Measurements from ENCODE around the gene PMEPA1.

PMEPA1 gene

GRCh38 chr20:57621421-57622200, 88.2 kb downstream of the PMEPA1 start:
- DNase-seq (ENCODE audit: low read depth): no peak

- DNase-seq (ENCODE audit: low read depth): no peak
Observed at GRCh38 chr20:57620999-57621398, 88.8 kb downstream of the PMEPA1 start.

- DNase-seq (ENCODE audit: low read depth): no peak
Observed at GRCh38 chr20:57620274-57620990, 89.4 kb downstream of the PMEPA1 start, which contains the start of gene ZBP1. Gene ZBP1, minus strand, starts transcription at chr20:57620426. Its CDS starts 131 bp downstream, at chr20:57620295.

DNA sequence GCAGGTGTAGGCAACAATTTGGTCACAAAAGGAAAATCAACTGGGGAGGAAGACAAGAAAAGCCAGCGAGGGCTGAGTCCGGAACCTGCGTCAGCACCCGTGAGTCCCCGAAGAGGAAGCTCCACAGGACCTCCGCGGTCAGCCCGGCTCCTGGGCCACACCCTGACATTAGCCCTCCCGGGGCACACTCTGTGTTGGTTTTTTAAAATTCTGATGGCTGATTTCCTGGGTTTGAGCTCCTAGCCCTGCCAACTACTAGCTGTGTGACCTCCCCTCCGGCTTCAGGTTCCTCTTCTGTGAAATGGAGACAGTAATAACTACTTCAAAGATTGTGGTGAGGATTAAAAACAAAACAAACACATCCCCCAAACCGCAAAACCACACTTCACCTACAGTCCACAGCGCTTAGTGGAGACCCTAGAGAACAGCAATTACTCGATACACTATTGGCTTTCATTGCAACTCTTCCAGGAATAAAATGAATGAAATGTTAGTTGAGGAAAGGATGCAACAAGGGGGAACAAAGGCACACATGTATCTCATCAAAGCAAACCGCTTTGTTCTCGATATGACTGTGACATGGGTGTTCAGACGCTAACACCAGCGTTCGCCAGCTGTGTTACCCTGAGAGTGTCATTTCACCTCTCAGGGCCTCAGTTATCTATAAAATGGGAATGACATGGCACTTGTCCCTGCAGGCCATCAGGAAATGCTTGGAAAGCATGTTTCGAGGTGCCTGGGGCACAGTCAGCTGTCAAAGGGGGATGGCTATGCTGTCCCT, 90.6 kb downstream of the PMEPA1 start:
- peak; percentile 46 for DNase-seq (ENCODE audit: low read depth)

DNA sequence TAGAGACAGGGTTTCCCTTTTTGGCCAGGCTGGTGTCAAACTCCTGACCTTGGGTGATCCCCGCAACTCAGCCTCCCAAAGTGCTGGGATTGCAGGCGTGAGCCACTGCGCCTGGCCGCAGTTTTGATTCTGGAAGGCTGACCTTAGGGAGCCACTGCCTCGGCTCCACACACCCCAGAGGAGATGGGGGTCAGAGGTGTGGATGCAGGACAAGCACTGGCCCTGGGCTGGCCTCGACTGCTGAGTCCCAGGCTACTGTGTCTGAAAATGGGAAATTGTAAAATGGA, 91.1 kb downstream of the PMEPA1 start:
- DNase-seq (ENCODE audit: low read depth): no peak

- DNase-seq (ENCODE audit: low read depth): no peak
Observed at GRCh38 chr20:57618091-57618763, 91.6 kb downstream of the PMEPA1 start.

GRCh38 chr20:57617079-57617795, 92.6 kb downstream of the PMEPA1 start:
- no peak for DNase-seq (ENCODE audit: low read depth)

DNA sequence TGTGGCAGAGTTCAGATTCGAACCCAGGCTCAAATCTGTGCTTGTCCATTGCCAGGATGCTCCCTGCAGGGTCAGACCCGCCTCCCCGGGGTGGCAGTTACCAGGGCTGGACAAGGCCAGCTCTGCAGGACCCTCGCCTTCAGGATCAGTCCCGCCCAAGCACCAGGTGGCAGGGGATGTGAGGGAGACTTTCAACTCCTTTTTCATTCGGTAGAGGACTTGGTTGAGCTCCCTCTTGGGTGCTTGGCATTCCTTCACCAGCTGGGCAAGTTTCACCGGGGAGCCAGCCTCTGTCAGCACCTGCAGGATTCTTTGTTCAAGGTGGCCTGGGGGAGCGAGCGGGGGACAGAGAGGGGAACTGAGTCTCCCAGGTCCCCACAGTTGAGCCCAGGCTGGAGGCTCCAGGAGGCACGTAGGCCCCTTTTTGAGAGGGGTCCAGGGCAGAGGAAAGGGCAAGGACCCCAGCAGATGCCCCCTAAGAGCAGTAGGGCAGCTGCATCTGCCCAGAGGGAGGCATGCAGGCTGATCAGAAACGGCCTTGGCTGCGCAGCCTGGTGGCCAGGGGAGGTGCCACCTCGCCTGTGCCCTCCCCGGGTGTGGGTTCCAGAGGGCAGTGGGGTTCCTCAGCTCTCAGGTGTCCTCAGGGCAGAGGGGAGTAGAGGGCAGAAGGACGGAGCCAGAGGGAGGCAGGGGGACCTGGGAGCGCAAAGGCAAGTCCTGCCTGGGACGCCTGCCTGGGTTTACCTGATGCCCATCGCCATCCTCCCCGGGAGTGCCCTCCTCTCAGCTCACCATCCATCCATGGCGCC, 93.5 kb downstream of the PMEPA1 start:
- no peak for DNase-seq (ENCODE audit: low read depth)

DNA sequence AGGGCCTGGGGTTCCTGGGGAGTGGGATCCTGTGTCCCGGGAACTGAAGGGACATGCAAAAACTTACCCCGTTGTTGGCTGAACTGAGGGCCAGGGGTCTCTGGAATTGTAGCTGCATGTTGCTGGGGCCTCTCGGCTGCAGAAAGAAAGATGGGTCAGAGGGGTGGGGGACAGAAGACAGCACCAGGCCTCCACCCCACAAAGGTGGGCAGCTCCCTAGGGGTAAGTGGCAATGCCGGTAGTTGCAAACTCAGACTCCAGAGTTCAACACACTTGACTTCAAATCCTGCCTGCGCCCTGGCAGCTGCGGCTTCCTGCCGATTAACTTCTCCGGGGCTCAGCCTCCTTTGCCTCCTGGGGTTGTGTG, 94.4 kb downstream of the PMEPA1 start:
- DNase-seq (ENCODE audit: low read depth): no peak

DNA sequence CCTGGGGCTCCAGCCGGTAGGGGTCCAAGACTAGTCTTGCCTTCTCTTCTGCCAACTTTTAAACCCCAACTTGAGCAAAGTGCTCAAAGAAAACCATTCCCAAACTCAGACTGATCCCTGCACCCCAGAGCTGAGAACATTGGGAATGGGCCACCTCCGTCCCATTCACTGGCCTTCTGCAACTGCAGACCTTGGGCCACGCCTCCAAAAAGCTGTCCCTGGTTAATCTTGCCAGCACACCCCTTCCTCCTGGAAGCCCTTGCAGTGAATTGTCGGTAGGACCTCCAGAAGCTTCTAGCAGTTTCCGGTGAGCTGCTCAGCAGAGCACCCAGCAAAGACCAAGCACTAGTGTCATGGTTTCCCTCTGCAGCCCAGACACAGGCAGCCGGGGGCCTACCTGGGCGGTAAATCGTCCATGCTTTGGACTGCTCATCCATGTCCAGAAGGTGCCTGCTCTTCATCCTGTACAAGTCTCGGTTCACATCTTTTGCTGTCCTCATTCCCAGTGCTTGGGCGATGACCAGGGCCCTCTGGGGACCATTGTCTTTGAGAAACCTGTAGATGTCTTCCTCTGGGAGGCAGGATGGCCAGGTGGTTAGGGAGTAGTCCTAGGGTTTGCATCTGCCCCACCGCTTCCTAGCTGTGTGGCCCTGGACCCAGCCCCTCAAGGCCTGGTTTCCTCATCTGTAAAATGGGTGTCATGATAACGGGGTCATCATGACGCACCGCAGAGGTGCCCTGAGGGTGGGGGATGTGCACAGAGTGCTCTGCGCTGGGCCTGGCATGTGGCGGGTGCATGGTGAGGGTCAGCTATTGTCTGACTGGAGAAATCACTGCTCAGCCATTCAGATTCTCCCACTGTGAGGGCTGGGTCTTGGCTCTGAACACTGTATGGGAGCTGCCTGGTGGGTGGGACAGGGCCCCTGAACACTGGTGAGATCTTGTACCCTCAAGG, 95.0 kb downstream of the PMEPA1 start:
- DNase-seq (ENCODE audit: low read depth): no peak

GRCh38 chr20:57613481-57613921, 96.3 kb downstream of the PMEPA1 start:
- no peak for DNase-seq (ENCODE audit: low read depth)

DNA sequence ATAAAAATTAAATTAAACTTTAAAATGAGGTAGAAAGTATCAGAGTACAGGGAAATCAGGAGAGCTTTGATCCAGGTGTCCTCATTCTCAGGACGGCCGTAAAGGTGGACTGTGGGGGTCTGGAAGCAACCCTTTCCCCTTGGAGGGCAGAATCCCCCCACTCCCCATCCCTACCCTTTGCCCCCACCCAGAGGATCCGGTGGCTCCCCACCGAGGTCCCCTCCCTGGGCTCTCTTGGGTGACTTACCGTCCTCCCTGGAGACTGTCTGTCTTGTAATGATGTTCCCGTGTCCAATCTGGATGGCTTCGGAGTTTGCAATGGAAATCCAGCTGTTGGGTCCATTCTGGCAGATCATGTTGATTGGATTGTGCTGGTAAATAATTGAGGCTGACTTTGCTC, 96.9 kb downstream of the PMEPA1 start:
- DNase-seq (ENCODE audit: low read depth): no peak

GRCh38 chr20:57612436-57612835, 97.4 kb downstream of the PMEPA1 start:
- DNase-seq (ENCODE audit: low read depth): no peak

DNA sequence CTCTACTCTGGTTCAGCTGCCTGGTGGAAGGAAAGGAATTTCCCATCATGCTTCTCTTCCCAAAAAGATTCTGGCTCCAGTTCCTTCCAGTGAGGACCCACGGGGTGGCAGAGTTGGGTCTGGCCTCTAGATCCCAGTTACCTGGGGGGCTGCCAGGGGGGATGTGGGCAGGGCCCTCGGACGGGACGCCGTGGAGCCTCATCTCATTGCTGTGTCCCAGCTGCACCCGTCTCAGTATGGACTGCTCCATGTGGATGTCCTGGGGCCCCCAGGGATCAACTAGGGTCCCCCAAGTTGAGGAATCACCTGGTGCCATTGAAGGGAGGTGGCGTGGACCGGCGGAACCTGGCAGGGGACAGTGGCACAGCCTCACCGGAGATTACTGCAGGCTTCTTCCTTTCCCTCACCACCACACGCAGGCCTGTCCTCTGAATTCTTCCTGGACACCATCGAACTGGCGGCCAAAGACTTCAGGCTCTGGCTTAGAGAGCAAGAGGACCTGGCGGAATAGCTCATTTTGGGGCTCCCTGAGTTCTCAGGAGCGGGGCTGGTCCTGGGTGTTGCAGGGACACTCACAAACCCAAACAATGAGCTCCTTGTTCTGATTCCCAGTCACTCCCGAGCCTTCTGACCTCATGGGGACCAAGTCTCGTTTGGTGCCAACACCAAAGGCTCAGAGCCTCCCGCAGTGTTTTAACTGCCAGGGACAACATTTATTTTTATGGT, 98.1 kb downstream of the PMEPA1 start:
- DNase-seq (ENCODE audit: low read depth): no peak

GRCh38 chr20:57610261-57610952, 99.4 kb downstream of the PMEPA1 start:
- no peak for DNase-seq (ENCODE audit: low read depth)

- no peak for DNase-seq (ENCODE audit: low read depth)
Observed at GRCh38 chr20:57609842-57610167, 100.0 kb downstream of the PMEPA1 start.

DNA sequence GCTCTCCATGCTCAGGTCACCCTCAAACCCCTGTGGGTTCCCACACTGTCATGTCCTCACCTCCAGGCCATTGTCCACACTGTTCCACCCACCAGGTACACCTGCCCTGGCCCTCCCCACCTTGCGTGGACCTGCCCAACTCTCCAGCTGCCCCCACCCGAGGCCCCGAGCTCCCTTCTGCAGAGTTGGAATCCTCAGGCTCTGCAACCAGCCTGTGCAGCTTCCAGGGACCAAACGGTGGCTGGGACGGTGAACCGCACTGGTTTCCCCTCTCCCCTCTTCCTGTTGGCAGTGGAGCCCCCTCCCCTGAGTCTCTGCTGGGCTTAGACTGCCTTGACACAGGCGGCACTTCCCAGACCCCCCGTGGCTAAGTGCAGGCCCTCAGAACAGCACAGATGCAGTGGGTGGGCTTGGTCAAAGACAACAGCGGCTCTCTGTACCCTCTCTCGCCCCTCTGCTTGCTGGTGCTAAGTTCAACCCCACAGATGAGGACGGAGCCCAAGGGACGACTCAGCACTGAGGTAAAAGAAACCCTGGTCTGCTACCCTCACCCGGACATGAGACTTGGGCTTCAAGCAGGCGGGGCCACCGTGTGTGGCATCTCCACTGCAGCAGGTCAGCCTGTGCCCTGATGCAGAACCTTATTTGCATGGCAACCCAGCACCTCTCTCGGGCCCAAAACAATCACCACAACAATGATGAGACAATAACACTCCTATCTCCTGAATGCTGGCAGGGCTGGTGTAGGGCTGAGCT, 100.6 kb downstream of the PMEPA1 start:
- DNase-seq (ENCODE audit: low read depth): no peak

- DNase-seq (ENCODE audit: low read depth): no peak
Observed at GRCh38 chr20:57608516-57608915, 101.3 kb downstream of the PMEPA1 start.
